GM18505 (cell line): ENCODE results near the gene ODAM.
"Not testable (repeated sequence)": the region's sequence is repeated elsewhere in the genome, so short reads cannot be mapped to it uniquely, and the experiment has no call there.

Source experiments
- ATAC-seq: cut with Tn5 transposase; IDR thresholded peaks from one replicate; pipeline ENCODE4 v1.9.1; 2021; ENCODE audit not compliant: unreplicated experiment
- POLR2A ChIP-seq: IDR thresholded peaks from 4 replicates; pipeline ENCODE4 v1.6.1; 2011; ENCODE audit warnings: borderline replicate concordance; ENCODE audit not compliant: insufficient read depth, insufficient read length; ENCODE audit errors: extremely low read depth

ODAM gene

GRCh38 chr4:70196857-70197256 is 1.3 kb downstream of the ODAM start:
- ATAC-seq, result no peak
- no peak for TF ChIP-seq POLR2A

- ATAC-seq, result no peak
- no peak for TF ChIP-seq POLR2A
Measured at GRCh38 chr4:70197842-70198241, 2.3 kb downstream of the ODAM start.

- no peak for TF ChIP-seq POLR2A
- no peak for ATAC-seq
Measured at GRCh38 chr4:70203601-70204000, 8.1 kb downstream of the ODAM start.

- ATAC-seq, result not testable (repeated sequence)
Measured at GRCh38 chr4:70212752-70213151, 17.2 kb downstream of the ODAM start.

- ATAC-seq, result not testable (repeated sequence)
Measured at GRCh38 chr4:70216109-70216508, 20.6 kb downstream of the ODAM start.

- not testable (repeated sequence) for ATAC-seq
Measured at GRCh38 chr4:70216550-70216949, 21.0 kb downstream of the ODAM start.

DNA sequence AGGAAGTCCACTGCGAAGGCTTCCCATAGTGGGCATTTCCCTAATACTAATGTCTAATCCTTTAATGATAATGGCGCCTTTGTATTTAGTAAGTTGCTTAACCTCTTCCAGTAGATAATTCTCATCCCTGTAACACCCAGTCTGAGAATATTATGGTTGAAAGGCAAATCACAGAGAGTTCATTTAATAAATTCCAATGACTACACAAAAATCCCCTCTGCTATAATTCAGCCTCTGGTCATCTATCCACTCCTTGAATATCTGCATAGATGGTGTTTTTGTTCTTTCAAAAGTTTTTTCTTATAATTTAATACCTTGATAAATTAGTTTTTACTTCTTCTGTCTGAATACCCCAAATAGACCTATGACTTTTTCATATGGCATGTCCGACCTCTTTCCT is 25.9 kb downstream of the ODAM start:
- ATAC-seq, result not testable (repeated sequence)

GRCh38 chr4:70221818-70222217 is 26.3 kb downstream of the ODAM start:
- not testable (repeated sequence) for ATAC-seq

DNA sequence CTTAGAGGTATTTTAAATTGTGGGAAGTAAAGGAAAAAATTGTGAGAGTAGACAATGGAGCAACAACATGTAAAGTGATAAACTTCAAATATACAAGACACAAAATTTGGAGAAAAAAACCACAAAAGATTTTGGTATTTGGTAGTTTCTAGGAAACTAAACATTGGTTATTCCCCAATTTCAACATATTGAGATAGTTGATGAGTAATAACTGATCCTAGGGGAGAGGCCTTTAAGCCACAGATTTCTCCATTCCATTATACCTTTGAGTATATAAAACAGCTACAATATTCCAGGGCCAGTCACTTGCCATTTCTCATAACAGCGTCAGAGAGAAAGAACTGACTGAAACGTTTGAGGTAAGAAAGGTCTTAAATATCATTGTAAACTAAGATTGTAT is 30.3 kb downstream of the ODAM start, which contains the start of gene FDCSP:
TSS of gene FDCSP (plus strand) at position 301 of the 400 bp plus-strand sequence. CDS start 5,071 bp downstream, outside the sequence.
- ATAC-seq, result no peak
- no peak for TF ChIP-seq POLR2A

DNA sequence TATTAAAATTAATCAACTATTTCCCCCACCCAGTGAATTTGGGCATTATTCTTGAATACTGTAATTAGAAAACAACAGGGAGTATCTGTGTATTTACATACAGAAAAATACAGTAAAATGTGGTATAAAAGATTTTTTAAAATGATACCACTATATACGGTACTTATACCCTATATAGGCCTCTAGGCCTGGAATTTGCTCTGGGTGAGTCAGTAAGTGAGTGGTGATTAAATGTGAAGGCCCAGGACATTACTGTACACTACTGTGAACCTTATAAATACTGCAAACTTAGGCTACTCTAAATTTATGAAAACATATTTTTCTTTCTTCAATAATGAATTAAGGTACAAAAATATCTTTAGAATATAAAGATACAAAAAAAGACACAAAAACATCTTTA is 40.6 kb downstream of the ODAM start:
- no peak for ATAC-seq
- TF ChIP-seq POLR2A, result no peak

- ATAC-seq, result no peak
- TF ChIP-seq POLR2A, result no peak
Measured at GRCh38 chr4:70239131-70239883, 43.8 kb downstream of the ODAM start.

- no peak for ATAC-seq
- TF ChIP-seq POLR2A, result no peak
Measured at GRCh38 chr4:70239884-70240591, 44.5 kb downstream of the ODAM start.

DNA sequence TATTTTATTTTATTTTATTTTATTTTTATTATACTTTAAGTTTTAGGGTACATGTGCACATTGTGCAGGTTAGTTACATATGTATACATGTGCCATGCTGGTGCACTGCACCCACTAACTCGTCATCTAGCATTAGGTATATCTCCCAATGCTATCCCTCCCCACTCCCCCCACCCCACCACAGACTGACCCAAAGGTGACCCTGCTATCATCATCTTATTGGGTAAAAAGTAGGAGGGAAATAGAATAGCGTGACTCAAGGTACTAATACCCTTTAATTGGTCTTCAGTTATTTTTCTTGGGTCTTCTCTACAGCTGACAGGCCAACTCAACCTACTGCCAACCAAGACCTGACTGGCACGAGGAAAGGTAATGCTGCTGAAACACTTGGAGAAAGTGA is 46.8 kb downstream of the ODAM start, which contains the start of gene CSN3:
TSS of gene CSN3 (plus strand) at position 301 of the 400 bp plus-strand sequence. CDS start 2,223 bp downstream, outside the sequence.
- not testable (repeated sequence) for ATAC-seq

- TF ChIP-seq POLR2A, result no peak
- no peak for ATAC-seq
Measured at GRCh38 chr4:70243091-70243490, 47.6 kb downstream of the ODAM start.
